ENCODE measurements around the gene PFDN4.

Gene PFDN4

GRCh38 chr20:54207743-54208547 is at the start of gene PFDN4:
TSS of gene PFDN4 (plus strand) at chr20:54208087. CDS start at chr20:54208101, 14 bp downstream.
- DNase-seq (ENCODE audit: low spot score) = peak; percentile 88

GRCh38 chr20:54158226-54158625 is 49.7 kb upstream of the PFDN4 start:
- DNase-seq (ENCODE audit: low spot score) = no peak

- no peak for DNase-seq (ENCODE audit: low spot score)
Measured at GRCh38 chr20:54158856-54159418, 49.0 kb upstream of the PFDN4 start.

GRCh38 chr20:54160065-54161007 is 47.6 kb upstream of the PFDN4 start:
- no peak for DNase-seq (ENCODE audit: low spot score)

- DNase-seq (ENCODE audit: low spot score) = no peak
Measured at GRCh38 chr20:54161008-54161820, 46.7 kb upstream of the PFDN4 start.

GRCh38 chr20:54161821-54162149 is 46.1 kb upstream of the PFDN4 start:
- DNase-seq (ENCODE audit: low spot score) = no peak

- no peak for DNase-seq (ENCODE audit: low spot score)
Measured at GRCh38 chr20:54162378-54163009, 45.4 kb upstream of the PFDN4 start.

GRCh38 chr20:54163402-54163801 is 44.5 kb upstream of the PFDN4 start:
- DNase-seq (ENCODE audit: low spot score) = no peak

GRCh38 chr20:54165014-54165413 is 42.9 kb upstream of the PFDN4 start:
- no peak for DNase-seq (ENCODE audit: low spot score)

- no peak for DNase-seq (ENCODE audit: low spot score)
Measured at GRCh38 chr20:54165803-54166202, 42.1 kb upstream of the PFDN4 start.

- no peak for DNase-seq (ENCODE audit: low spot score)
Measured at GRCh38 chr20:54166987-54167662, 40.8 kb upstream of the PFDN4 start.

GRCh38 chr20:54167909-54168872 is 39.7 kb upstream of the PFDN4 start:
- peak; percentile 74 for DNase-seq (ENCODE audit: low spot score)

GRCh38 chr20:54168961-54169862 is 38.7 kb upstream of the PFDN4 start:
- DNase-seq (ENCODE audit: low spot score) = no peak

- no peak for DNase-seq (ENCODE audit: low spot score)
Measured at GRCh38 chr20:54170026-54170471, 37.8 kb upstream of the PFDN4 start.

GRCh38 chr20:54170963-54171362 is 36.9 kb upstream of the PFDN4 start:
- no peak for DNase-seq (ENCODE audit: low spot score)

- DNase-seq (ENCODE audit: low spot score) = no peak
Measured at GRCh38 chr20:54172532-54172855, 35.4 kb upstream of the PFDN4 start.

GRCh38 chr20:54172856-54173652 is 34.8 kb upstream of the PFDN4 start:
- no peak for DNase-seq (ENCODE audit: low spot score)

Measured in RKO (cell line).